Adrenal gland (tissue), 12 donors: ENCODE data around the gene DLG2. TPM values are rescaled to one million over a fixed set of nuclear protein-coding genes. Genes with fewer than 3 reads are reported as not detected.

Source experiments
- DNase-seq, 7 donors: peaks; one replicate each; pipeline ENCODE4 v3.0.0-alpha.2; 2019 to 2020
- H3K27ac ChIP-seq, 5 donors: fragments of 200-600 bp; sonication (generic) in 4 of 5; 1 replicate in 3 of 5; 2 replicates in 2 of 5; pipeline versions ENCODE4 v1.5.1 to v1.8.0; 2016 to 2020; ENCODE audit warnings: mild to moderate bottlenecking in 1 of 5
- H3K27me3 ChIP-seq: fragments of 200-600 bp; 2 replicates; pipeline ENCODE4 v1.8.0; 2021
- H3K36me3 ChIP-seq, 2 donors: fragments of 200-600 bp; replicated peaks in 1 of 2; 1 replicate in 1 of 2; 2 replicates in 1 of 2; pipeline versions ENCODE4 v1.5.1 to v1.8.0; 2018 to 2022
- H3K4me1 ChIP-seq, 2 donors: fragments of 200-600 bp; replicated peaks in 1 of 2; 1 replicate in 1 of 2; 2 replicates in 1 of 2; pipeline versions ENCODE4 v1.5.1 to v1.8.0; 2018 to 2021
- H3K4me3 ChIP-seq, 4 donors: fragments of 200-600 bp; sonication (generic) in 3 of 4; one replicate each; pipeline ENCODE4 v1.5.1; 2016 to 2018
- H3K9me3 ChIP-seq, 3 donors: fragments of 200-600 bp; sonication (generic) in 1 of 3; replicated peaks in 1 of 3; 1 replicate in 2 of 3; 2 replicates in 1 of 3; pipeline versions ENCODE4 v1.5.1 to v1.8.0; 2016 to 2021
- CTCF ChIP-seq, 6 experiments: fragments of 450-650 bp in 4 of 6; fragments of 200-600 bp in 2 of 6; sonication (generic) in 1 of 6; IDR thresholded peaks; 1 replicate in 5 of 6; 2 replicates in 1 of 6; pipeline versions ENCODE4 v1.5.1 to v1.8.0; 2016 to 2021; ENCODE audit warnings: antibody characterized with exemption in 6 of 6, mild to moderate bottlenecking in 2 of 6, moderate library complexity in 1 of 6
- POLR2A ChIP-seq, 2 donors: fragments of 450-650 bp; IDR thresholded peaks; one replicate each; pipeline ENCODE4 v1.6.1; 2017; ENCODE audit warnings: antibody characterized with exemption in 2 of 2, mild to moderate bottlenecking in 2 of 2, moderate library complexity in 1 of 2
- WGBS, 4 donors: extraction: QIAGEN DNeasy Blood & Tissue Kit in 2 of 4; methylation state at CpG; one replicate each; pipeline versions ENCODE4 v1.1.5 to v1.1.7; 2013 to 2017; 5-methylcytosine and 5-hydroxymethylcytosine counted together
- intact Hi-C, 2 donors: fragments of 100-400 bp; cut with DNase I; formaldehyde crosslinking; loops; one replicate each; pipeline versions ENCODE4 v1.14.1 to v1.15.0; 2022 to 2023
- polyA plus RNA-seq, 3 donors: library from polyadenylated mRNA; stranded (reverse); fragments of 200-250 nt in 2 of 3; fragments of 350-450 nt in 1 of 3; fragmentation: Illumina TruSeq in 1 of 3; extraction: RNeasy Lipid Tissue Mini Kit (QIAGEN cat#74804) in 1 of 3; gene quantifications; one replicate each; pipeline ENCODE4 v1.2.3, GENCODE V29; 2013 to 2014
- total RNA-seq, 9 donors: library from RNA; depleted of rRNA in 4 of 9; stranded (reverse); fragments of >200 nt in 4 of 9; fragments of 120-200 nt in 1 of 9; fragmentation: NEBNext Ultra II Directional in 1 of 9; extraction: Animal tissue kit (Norgen Biotek cat#: 25700) in 1 of 9; gene quantifications; one replicate each; pipeline versions ENCODE4 v1.1.0 to v1.2.4, GENCODE V29; 2013 to 2023
- donor health status: healthy with polysubstance abuse.
- donor health status: Bipolar disorder and iron deficiency.
- donor health status: DM: yes; HTN: yes; CAD: no.
- donor health status: DM: no; HTN: no; CAD: no.
- donor health status: DM: no; HTN: no; CAD: no.
- donor health status: DM: yes; HTN: yes; CAD: no.

DLG2 gene
- total and polyA plus RNA-seq, 12 donors: 8.3 to 101 (median 37.5) TPM

GRCh38 chr11:84722583-84723108 lies 904.5 kb downstream of the DLG2 start:
- WGBS, 4 donors: 60 to 66% (median 64%) methylated on average over 3 of the region's 3 CpGs
- TF ChIP-seq POLR2A (IDR thresholded peaks at IDR 0.05) (no peak), CTCF (IDR thresholded peaks at IDR 0.05) (no peak)
- H3K4me3 ChIP-seq: no peak overlapping the region
- H3K27ac ChIP-seq: no peak overlapping the region
- no peak for DNase-seq
- no peaks in the 10 kb centered on the region for H3K36me3 ChIP-seq
- no peaks in the 10 kb centered on the region for H3K4me1 ChIP-seq
- H3K9me3 ChIP-seq: no peaks in the 10 kb centered on the region
- H3K27me3 ChIP-seq: no peaks in the 10 kb centered on the region
- intact Hi-C loops: no loop called here

GRCh38 chr11:84721561-84721961 lies 905.6 kb downstream of the DLG2 start:
- Histone ChIP-seq H3K36me3 (no peaks in the 10 kb centered on the region), H3K27ac (no peak overlapping the region), H3K4me3 (no peak overlapping the region), H3K9me3 (no peaks in the 10 kb centered on the region), H3K4me1 (no peaks in the 10 kb centered on the region), H3K27me3 (no peaks in the 10 kb centered on the region)
- DNase-seq: no peak
- WGBS, 4 donors: 33 to 48% (median 43%) methylated on average over 1 of the region's 1 CpG
- intact Hi-C loops: no loop called here
- no peak for TF ChIP-seq CTCF (IDR thresholded peaks at IDR 0.05)
- no peak for TF ChIP-seq POLR2A (IDR thresholded peaks at IDR 0.05)

- no peaks in the 10 kb centered on the region for H3K27me3 ChIP-seq
- no peak overlapping the region for H3K27ac ChIP-seq
- peak overlapping the region in 2 of 4 donors; percentile 53 to 74 for H3K4me3 ChIP-seq
- DNase-seq: peak; percentile 22 to 57 (median 34)
- TF ChIP-seq CTCF (IDR thresholded peaks at IDR 0.05): no peak
- no peak for TF ChIP-seq POLR2A (IDR thresholded peaks at IDR 0.05)
- no peaks in the 10 kb centered on the region for H3K9me3 ChIP-seq
- no peaks in the 10 kb centered on the region for H3K36me3 ChIP-seq
- H3K4me1 ChIP-seq: no peaks in the 10 kb centered on the region
- intact Hi-C loops: no loop called here
- 0 to 4% (median 1%) methylated on average over 5 to 29 of the region's 29 CpGs for WGBS, 4 donors
These were observed 906.3 kb downstream of the DLG2 start for GRCh38 chr11:84720706-84721402.

GRCh38 chr11:84719935-84720577 lies 907.1 kb downstream of the DLG2 start:
- peak in 3 of 7 donors; percentile 13 to 20 (median 14) for DNase-seq
- no peak for TF ChIP-seq CTCF (IDR thresholded peaks at IDR 0.05)
- TF ChIP-seq POLR2A (IDR thresholded peaks at IDR 0.05): no peak
- 1 to 2% (median 2%) methylated on average over 15 to 26 of the region's 26 CpGs for WGBS, 4 donors
- Histone ChIP-seq H3K4me3 (peak overlapping the region in 2 of 4 donors; percentile 53 to 74), H3K27me3 (no peaks in the 10 kb centered on the region), H3K9me3 (no peaks in the 10 kb centered on the region), H3K4me1 (no peaks in the 10 kb centered on the region), H3K27ac (no peak overlapping the region), H3K36me3 (no peaks in the 10 kb centered on the region)
- intact Hi-C loops: loop anchor here in 1 of 2 donors (10.0 kb wide), 1 partner anchor 155 kb away; no protein-coding TSS in a partner anchor
